ENCODE results near the gene GPR33. TPM values are rescaled to one million over a fixed set of nuclear protein-coding genes. Genes with fewer than 3 reads are reported as not detected.

GPR33 gene
- total RNA-seq, 2 experiments from 2014 or later = not detected

DNA sequence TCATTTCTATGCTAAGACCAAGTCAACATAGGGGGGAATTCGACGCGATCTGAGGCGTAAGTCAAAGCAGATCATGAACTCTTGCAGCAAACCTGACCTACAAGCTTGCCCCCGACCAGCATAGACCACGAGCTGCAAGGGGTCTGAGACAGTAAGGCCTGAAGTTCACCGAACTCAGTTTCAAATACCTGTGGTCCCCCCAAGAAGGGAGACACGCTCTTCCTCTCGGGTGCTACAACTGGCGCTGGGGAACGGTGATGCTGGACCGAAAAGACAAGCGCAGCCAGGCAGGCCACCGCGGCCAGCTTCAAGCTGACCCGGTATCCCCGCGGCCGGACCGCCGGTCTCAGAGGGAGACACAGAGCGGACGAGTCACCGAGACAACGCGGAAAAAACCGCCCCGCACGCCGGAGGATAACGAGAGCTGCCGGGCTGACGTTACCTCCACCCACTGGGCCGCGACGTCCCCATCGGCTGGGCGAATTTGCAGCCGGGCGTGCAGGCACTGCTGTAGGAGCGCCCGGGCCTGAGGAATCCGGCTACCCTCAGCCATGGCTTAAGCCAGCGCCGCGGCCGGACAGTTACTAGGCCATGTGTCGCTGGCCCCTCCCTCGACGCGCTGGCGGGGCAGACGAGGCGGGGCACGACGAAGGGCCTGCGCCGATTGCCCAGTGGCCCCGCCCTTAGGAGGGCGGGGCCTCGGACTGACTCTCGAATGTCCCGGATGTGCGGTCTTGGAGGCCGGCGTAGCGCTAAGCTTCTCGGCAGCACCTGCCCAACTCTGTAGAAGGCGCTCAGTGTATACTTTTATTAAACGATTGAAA, 30.8 kb downstream of the GPR33 start, which contains the start of gene DTD2:
Gene DTD2 (minus strand): TSS at position 666 of the 824 bp plus-strand sequence. CDS start 113 bp downstream, at position 553.
- intact Hi-C loops (cut with micrococcal nuclease; ENCODE audit: unreplicated experiment) = loop anchor here (1.0 to 5.0 kb wide), 4 partner anchors 37 to 745 kb away; partner anchors contain the start of genes HEATR5A, NUBPL, RNU6-7 and RNU6-8
- peak; percentile 97 for DNase-seq (ENCODE audit: low spot score)
- BruUV-seq (replicated peaks) = TSS peak; percentile 80
- peaks cover 17% of the 10 kb centered on the region for H3K4me1 ChIP-seq (ENCODE audit: insufficient read depth, low read length, poor library complexity, severe bottlenecking)
- peak within 1 kb of the TSS; percentile 90 for H2AFZ ChIP-seq (ENCODE audit: low read length)
- H3K36me3 ChIP-seq (ENCODE audit: insufficient read depth, low read length) = peaks cover 12% of the 10 kb centered on the region; the same call in 1 of the 2 replicates
- H3K4me2 ChIP-seq (ENCODE audit: low read length) = peak within 1 kb of the TSS; percentile 83
- peak within 1 kb of the TSS; percentile 81 for H3K4me3 ChIP-seq (ENCODE audit: low read depth, low read length, poor library complexity, severe bottlenecking)
- ChIA-PET POLR2A (interaction anchor here (0.6 to 3.2 kb wide), 19 partner anchors 9 to 541 kb away, joined by 3 to 19 read pairs (median 4); partner anchors contain the start of genes GPR33 and HEATR5A), CTCF (ENCODE audit: unreplicated experiment) (interaction anchor here (1.3 kb wide), 1 partner anchor 36 kb away, joined by 5 read pairs; the partner anchor contains the start of gene HEATR5A)
- H4K20me1 ChIP-seq (ENCODE audit: insufficient read depth, low read length) = no peaks in the 10 kb centered on the region
- peak within 1 kb of the TSS; percentile 56 for H3K27ac ChIP-seq (ENCODE audit: low read depth, low read length, poor library complexity, severe bottlenecking)
- H3K9me2 ChIP-seq (ENCODE audit: insufficient read depth, low read length) = no peaks in the 10 kb centered on the region
- no peaks in the 10 kb centered on the region for H3K9me3 ChIP-seq (ENCODE audit: low read length)
- TF ChIP-seq, protein P1, sequence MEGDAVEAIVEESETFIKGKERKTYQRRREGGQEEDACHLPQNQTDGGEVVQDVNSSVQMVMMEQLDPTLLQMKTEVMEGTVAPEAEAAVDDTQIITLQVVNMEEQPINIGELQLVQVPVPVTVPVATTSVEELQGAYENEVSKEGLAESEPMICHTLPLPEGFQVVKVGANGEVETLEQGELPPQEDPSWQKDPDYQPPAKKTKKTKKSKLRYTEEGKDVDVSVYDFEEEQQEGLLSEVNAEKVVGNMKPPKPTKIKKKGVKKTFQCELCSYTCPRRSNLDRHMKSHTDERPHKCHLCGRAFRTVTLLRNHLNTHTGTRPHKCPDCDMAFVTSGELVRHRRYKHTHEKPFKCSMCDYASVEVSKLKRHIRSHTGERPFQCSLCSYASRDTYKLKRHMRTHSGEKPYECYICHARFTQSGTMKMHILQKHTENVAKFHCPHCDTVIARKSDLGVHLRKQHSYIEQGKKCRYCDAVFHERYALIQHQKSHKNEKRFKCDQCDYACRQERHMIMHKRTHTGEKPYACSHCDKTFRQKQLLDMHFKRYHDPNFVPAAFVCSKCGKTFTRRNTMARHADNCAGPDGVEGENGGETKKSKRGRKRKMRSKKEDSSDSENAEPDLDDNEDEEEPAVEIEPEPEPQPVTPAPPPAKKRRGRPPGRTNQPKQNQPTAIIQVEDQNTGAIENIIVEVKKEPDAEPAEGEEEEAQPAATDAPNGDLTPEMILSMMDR (conservative IDR thresholded peaks at IDR 0.05; ENCODE audit: low read length) = peak; percentile 50
- TF ChIP-seq EZH2phosphoT487 (IDR thresholded peaks at IDR 0.05; ENCODE audit: borderline replicate concordance, low read depth, low read length) = no peak
- H3K79me2 ChIP-seq (ENCODE audit: insufficient read depth, low read depth, low read length) = peaks cover 19% of the 10 kb centered on the region; the same call in 1 of the 2 replicates

DNA sequence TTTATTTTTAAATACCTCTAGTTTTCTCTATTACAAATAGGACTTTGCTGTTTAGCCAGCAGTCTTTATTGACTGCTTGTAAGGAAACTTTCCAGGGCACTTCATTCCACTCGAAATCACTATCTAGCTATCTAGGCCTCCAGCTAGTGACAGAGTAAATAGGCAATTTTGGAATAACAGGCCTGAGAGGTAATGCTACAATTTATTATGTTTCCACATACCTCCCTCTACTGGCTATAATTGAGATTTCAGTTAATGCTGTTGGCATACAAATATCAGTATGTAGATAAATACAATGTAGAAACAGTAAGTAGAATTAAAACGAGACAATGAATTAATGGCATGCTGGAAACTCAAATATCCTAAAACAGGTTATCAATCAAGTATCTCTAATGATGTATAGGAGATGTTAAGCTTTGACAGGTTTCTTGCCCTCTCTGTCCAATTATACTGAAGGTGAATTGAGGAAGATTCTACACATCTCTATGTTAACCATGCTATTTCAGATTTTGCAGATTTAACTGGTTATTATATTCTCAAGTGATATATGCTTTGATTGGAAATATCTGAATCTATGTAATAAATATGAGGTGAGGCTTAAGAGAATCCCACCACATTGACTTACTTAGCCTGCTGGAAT, 37.7 kb downstream of the GPR33 start:
- intact Hi-C loops (cut with micrococcal nuclease; ENCODE audit: unreplicated experiment) = no loop called here
- no peaks in the 10 kb centered on the region for H3K4me1 ChIP-seq (ENCODE audit: insufficient read depth, low read length, poor library complexity, severe bottlenecking)
- no peaks in the 10 kb centered on the region; the same call in none of the 2 replicates for H4K20me1 ChIP-seq (ENCODE audit: insufficient read depth, low read length)
- no peaks in the 10 kb centered on the region for H3K9me3 ChIP-seq (ENCODE audit: low read length)
- ChIA-PET CTCF (ENCODE audit: unreplicated experiment) (no interaction called here), POLR2A (interaction anchor here (1.5 kb wide), 1 partner anchor 8 kb away, joined by 4 read pairs; no protein-coding TSS in a partner anchor)
- no peak overlapping the region for H3K27ac ChIP-seq (ENCODE audit: low read depth, low read length, poor library complexity, severe bottlenecking)
- H2AFZ ChIP-seq (ENCODE audit: low read length) = no peak overlapping the region
- peaks cover 72% of the 10 kb centered on the region for H3K36me3 ChIP-seq (ENCODE audit: insufficient read depth, low read length)
- DNase-seq (ENCODE audit: low spot score) = peak; percentile 50
- no peak overlapping the region for H3K4me3 ChIP-seq (ENCODE audit: low read depth, low read length, poor library complexity, severe bottlenecking)
- H3K9me2 ChIP-seq (ENCODE audit: insufficient read depth, low read length) = no peaks in the 10 kb centered on the region
- no peak overlapping the region for H3K4me2 ChIP-seq (ENCODE audit: low read length)
- TF ChIP-seq, protein P1 (conservative IDR thresholded peaks at IDR 0.05; ENCODE audit: low read length) = peak; percentile 81
- TF ChIP-seq EZH2phosphoT487 (IDR thresholded peaks at IDR 0.05; ENCODE audit: borderline replicate concordance, low read depth, low read length) = no peak
- no TSS peak for BruUV-seq (replicated peaks)
- H3K79me2 ChIP-seq (ENCODE audit: insufficient read depth, low read depth, low read length) = 0 out of 2 replicates have a peak, but pooled peaks cover 4% of the 10 kb centered on the region

All from OCI-LY7 (cell line).